Activated CD8-positive, alpha-beta T cell treated with anti-CD3 and anti-CD28 coated beads for 36 hours (primary cell): ENCODE data around the gene NLK. TPM values are rescaled to one million over a fixed set of nuclear protein-coding genes. Genes with fewer than 3 reads are reported as not detected.

Experiments
- ATAC-seq: fragments of 200-7000 bp; cut with Tn5 transposase; one replicate; pipeline ENCODE4 v1.10.0; 2021; ENCODE audit warnings: mild to moderate bottlenecking, moderate library complexity
- CTCF ChIA-PET: fragments of 350-600 bp; sonication (Branson Sonifier 250); formaldehyde crosslinking; loops from one replicate; lab custom pipeline; 2021; ENCODE audit warnings: antibody characterized with exemption; lab: Charles Lee
- POLR2A ChIA-PET: fragments of 350-600 bp; sonication (Branson Sonifier 250); formaldehyde crosslinking; loops from one replicate; lab custom pipeline; 2021; ENCODE audit warnings: antibody characterized with exemption; lab: Charles Lee
- DNase-seq: peaks from one replicate; pipeline ENCODE4 v3.0.0-alpha.2; 2020
- H3K27ac Mint-ChIP-seq: one replicate; pipeline ENCODE4 v1.8.0; 2021; ENCODE audit warnings: mild to moderate bottlenecking, mixed read lengths
- H3K27me3 Mint-ChIP-seq: one replicate; pipeline ENCODE4 v1.8.0; 2021; ENCODE audit warnings: mixed read lengths
- H3K36me3 Mint-ChIP-seq: one replicate; pipeline ENCODE4 v1.8.0; 2021; ENCODE audit warnings: low read depth, mixed read lengths
- H3K4me1 Mint-ChIP-seq: one replicate; pipeline ENCODE4 v1.8.0; 2021; ENCODE audit warnings: low read depth, mixed read lengths
- H3K4me3 Mint-ChIP-seq: one replicate; pipeline ENCODE4 v1.8.0; 2021; ENCODE audit warnings: mild to moderate bottlenecking, moderate library complexity, mixed read lengths
- H3K9me3 Mint-ChIP-seq: one replicate; pipeline ENCODE4 v1.8.0; 2021; ENCODE audit warnings: mixed read lengths
- intact Hi-C: fragments of 100-400 bp; cut with micrococcal nuclease; formaldehyde crosslinking; loops from one replicate; pipeline ENCODE4 v1.10.0; 2022
- total RNA-seq, 2 experiments: library from RNA; stranded (reverse); gene quantifications; one replicate each; pipeline ENCODE4 v1.2.3, GENCODE V29; 2021
- TF ChIP-seq, protein P1 (sequence below): fragments of 200-600 bp; IDR thresholded peaks from one replicate; pipeline ENCODE4 v1.8.0; 2022; ENCODE audit warnings: antibody characterized with exemption, mild to moderate bottlenecking

NLK gene
- total RNA-seq, 2 experiments from 2014 or later, result 7.3 to 7.8 TPM

DNA sequence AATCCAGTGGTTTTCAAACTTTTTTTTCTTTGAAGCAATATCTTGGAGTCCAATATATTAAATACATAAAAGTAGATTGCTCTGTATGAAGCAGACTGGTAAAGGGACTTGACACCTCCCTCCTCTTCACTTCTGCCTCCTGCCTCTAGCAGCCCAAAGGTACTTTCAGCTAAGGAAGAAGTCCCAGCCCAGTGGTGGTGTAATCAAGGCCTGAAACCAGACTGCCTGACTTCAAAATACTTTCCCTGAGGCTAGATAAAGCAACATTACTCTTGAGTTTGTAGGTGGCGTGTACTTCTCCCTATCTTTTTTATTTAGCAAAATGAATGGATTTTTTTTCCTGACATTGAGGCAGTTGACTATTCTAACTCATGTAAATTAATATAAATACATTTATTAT lies 154.2 kb downstream of the NLK start:
- DNase-seq (no peak), ATAC-seq (no peak)
- peaks cover 6% of the 10 kb centered on the region for H3K4me1 Mint-ChIP-seq
- H3K9me3 Mint-ChIP-seq, result no peaks in the 10 kb centered on the region
- intact Hi-C loops, result no loop called here
- H3K36me3 Mint-ChIP-seq, result peaks cover 2% of the 10 kb centered on the region
- POLR2A ChIA-PET, result no interaction called here
- TF ChIP-seq, protein P1, sequence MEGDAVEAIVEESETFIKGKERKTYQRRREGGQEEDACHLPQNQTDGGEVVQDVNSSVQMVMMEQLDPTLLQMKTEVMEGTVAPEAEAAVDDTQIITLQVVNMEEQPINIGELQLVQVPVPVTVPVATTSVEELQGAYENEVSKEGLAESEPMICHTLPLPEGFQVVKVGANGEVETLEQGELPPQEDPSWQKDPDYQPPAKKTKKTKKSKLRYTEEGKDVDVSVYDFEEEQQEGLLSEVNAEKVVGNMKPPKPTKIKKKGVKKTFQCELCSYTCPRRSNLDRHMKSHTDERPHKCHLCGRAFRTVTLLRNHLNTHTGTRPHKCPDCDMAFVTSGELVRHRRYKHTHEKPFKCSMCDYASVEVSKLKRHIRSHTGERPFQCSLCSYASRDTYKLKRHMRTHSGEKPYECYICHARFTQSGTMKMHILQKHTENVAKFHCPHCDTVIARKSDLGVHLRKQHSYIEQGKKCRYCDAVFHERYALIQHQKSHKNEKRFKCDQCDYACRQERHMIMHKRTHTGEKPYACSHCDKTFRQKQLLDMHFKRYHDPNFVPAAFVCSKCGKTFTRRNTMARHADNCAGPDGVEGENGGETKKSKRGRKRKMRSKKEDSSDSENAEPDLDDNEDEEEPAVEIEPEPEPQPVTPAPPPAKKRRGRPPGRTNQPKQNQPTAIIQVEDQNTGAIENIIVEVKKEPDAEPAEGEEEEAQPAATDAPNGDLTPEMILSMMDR, result no peak
- H3K4me3 Mint-ChIP-seq, result no peak overlapping the region
- CTCF ChIA-PET, result no interaction called here
- H3K27ac Mint-ChIP-seq, result no peak overlapping the region
- H3K27me3 Mint-ChIP-seq, result no peaks in the 10 kb centered on the region

DNA sequence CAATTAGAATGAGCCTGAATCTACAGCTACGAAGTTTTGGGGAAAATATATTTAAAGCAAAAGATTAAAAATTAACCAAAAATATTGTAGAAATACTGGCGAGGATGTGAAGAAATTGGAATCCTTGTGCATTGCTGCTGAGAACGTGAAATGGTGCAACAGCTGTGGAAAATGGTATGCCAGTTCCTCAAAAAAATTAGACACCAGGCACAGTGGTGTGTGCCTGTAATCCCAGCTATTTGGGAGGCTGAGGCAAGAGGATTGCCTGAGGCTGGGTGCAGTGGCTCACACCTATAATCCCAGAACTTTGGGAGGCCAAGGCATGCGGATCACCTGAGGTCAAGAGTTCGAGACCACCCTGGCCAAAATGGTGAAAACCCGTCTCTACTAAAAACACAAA lies 156.6 kb downstream of the NLK start:
- intact Hi-C loops, result no loop called here
- no peak overlapping the region for H3K27ac Mint-ChIP-seq
- H3K4me3 Mint-ChIP-seq, result no peak overlapping the region
- DNase-seq, result no peak
- no peaks in the 10 kb centered on the region for H3K9me3 Mint-ChIP-seq
- H3K36me3 Mint-ChIP-seq, result peaks cover 2% of the 10 kb centered on the region
- TF ChIP-seq, protein P1, result no peak
- POLR2A ChIA-PET, result no interaction called here
- CTCF ChIA-PET, result no interaction called here
- ATAC-seq, result no peak
- H3K4me1 Mint-ChIP-seq, result peaks cover 6% of the 10 kb centered on the region
- peaks cover under 1% of the 10 kb centered on the region for H3K27me3 Mint-ChIP-seq

DNA sequence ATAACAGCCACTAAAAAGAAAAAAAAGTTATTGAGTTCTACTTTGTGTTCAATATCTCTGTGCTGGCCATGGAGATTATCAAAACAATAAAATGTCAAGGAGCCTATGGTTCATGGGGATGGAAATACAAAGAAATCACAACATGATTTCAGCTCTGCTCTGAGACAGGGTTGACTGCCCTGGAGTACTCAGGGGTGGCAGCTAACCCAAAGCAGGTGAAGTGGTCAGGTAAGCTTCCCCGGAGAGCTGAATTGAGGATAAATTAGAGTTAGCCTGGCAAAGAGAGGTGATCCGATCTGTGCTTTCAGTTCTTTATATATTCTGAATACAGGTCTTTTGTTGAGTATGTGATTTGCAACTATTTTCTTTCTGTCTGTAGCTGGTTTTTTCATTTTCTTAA lies 157.3 kb downstream of the NLK start:
- ATAC-seq (no peak), DNase-seq (no peak)
- TF ChIP-seq, protein P1, result no peak
- ChIA-PET POLR2A (no interaction called here), CTCF (no interaction called here)
- Mint-ChIP-seq H3K4me1 (peaks cover 6% of the 10 kb centered on the region), H3K9me3 (no peaks in the 10 kb centered on the region), H3K27me3 (peaks cover 3% of the 10 kb centered on the region), H3K36me3 (peaks cover 2% of the 10 kb centered on the region), H3K4me3 (no peak overlapping the region), H3K27ac (no peak overlapping the region)
- intact Hi-C loops, result no loop called here

DNA sequence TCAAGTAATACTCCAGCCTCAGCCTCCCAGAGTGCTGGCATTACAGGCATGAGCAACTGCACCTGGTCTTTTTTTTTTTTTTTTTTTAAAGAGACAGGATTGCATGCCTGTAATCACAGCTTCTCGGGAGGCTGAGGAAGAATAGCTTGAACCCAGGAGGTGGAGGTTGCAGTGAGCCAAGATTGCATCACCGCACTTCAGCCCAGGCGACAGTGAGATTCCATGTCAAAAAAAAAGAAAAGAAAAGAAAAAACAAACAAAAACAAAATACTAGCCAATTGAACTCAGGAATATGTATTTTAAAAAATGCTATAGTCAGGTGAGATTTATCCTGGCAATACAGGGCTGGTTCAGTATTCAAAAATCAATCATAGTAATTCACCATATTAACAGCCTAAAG lies 158.8 kb downstream of the NLK start:
- Mint-ChIP-seq H3K4me3 (no peak overlapping the region), H3K27ac (no peak overlapping the region), H3K27me3 (peaks cover 3% of the 10 kb centered on the region), H3K36me3 (no peaks in the 10 kb centered on the region), H3K4me1 (peaks cover 2% of the 10 kb centered on the region), H3K9me3 (no peaks in the 10 kb centered on the region)
- POLR2A ChIA-PET, result no interaction called here
- CTCF ChIA-PET, result no interaction called here
- ATAC-seq, result no peak
- intact Hi-C loops, result no loop called here
- TF ChIP-seq, protein P1, result no peak
- DNase-seq, result no peak

DNA sequence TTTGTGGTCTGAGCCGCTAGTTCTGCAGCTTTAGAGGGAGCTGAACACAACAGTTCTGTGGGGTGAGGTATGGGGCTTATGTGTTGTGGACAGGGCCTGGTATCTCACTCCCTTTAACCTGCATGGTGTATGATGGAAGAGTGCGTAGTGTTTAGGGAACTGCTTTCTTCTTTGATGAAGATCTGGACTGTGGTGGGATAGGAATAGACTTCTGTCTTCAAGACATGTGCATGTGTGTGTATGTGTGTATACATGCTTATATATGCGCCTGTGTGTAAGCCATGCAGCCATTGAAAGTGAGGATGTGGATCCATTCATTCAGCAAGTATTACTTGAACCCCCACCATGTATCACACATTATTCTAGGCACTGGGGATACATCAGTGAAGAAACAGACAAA lies 161.8 kb downstream of the NLK start:
- TF ChIP-seq, protein P1, result no peak
- ChIA-PET POLR2A (interaction anchor here (0.7 kb wide), 1 partner anchor 121 kb away, joined by 3 read pairs; no protein-coding TSS in a partner anchor), CTCF (no interaction called here)
- no peak overlapping the region for H3K27ac Mint-ChIP-seq
- no peaks in the 10 kb centered on the region for H3K4me1 Mint-ChIP-seq
- H3K36me3 Mint-ChIP-seq, result no peaks in the 10 kb centered on the region
- H3K4me3 Mint-ChIP-seq, result no peak overlapping the region
- peaks cover 3% of the 10 kb centered on the region for H3K27me3 Mint-ChIP-seq
- intact Hi-C loops, result no loop called here
- ATAC-seq, result no peak
- DNase-seq, result no peak
- no peaks in the 10 kb centered on the region for H3K9me3 Mint-ChIP-seq
